ENCODE results near the gene NT5C2.

Gene NT5C2

GRCh38 chr10:103078309-103078615 lies 114.8 kb downstream of the NT5C2 start:
- TF ChIP-seq ZFX (IDR thresholded peaks at IDR 0.05; ENCODE audit: borderline replicate concordance) (no peak), CTCF (IDR thresholded peaks at IDR 0.05) (no peak)
- H3K27ac ChIP-seq: no peak overlapping the region

- TF ChIP-seq CTCF (IDR thresholded peaks at IDR 0.05): no peak
- H3K27ac ChIP-seq: no peak overlapping the region
Measured at GRCh38 chr10:103077491-103078308, 115.4 kb downstream of the NT5C2 start.

GRCh38 chr10:103077020-103077419 lies 116.1 kb downstream of the NT5C2 start:
- H3K27ac ChIP-seq: no peak overlapping the region
- TF ChIP-seq ZFX (IDR thresholded peaks at IDR 0.05; ENCODE audit: borderline replicate concordance): no peak
- no peak for TF ChIP-seq CTCF (IDR thresholded peaks at IDR 0.05)

- TF ChIP-seq CTCF (IDR thresholded peaks at IDR 0.05) (no peak), ZFX (IDR thresholded peaks at IDR 0.05; ENCODE audit: borderline replicate concordance) (no peak)
- no peak overlapping the region for H3K27ac ChIP-seq
Measured at GRCh38 chr10:103072891-103073290, 120.2 kb downstream of the NT5C2 start.

- TF ChIP-seq CTCF (IDR thresholded peaks at IDR 0.05) (no peak), ZFX (IDR thresholded peaks at IDR 0.05; ENCODE audit: borderline replicate concordance) (no peak)
Measured at GRCh38 chr10:103072276-103072675, 120.8 kb downstream of the NT5C2 start.

GRCh38 chr10:103069453-103070331 lies 123.4 kb downstream of the NT5C2 start:
- TF ChIP-seq CTCF (IDR thresholded peaks at IDR 0.05) (peak; percentile 88), ZFX (IDR thresholded peaks at IDR 0.05; ENCODE audit: borderline replicate concordance) (no peak)
- no peak overlapping the region for H3K27ac ChIP-seq

More at GRCh38 chr10:103072276-103072675, 120.8 kb downstream of the NT5C2 start:
- H3K27ac ChIP-seq: no peak overlapping the region

- TF ChIP-seq ZFX (IDR thresholded peaks at IDR 0.05; ENCODE audit: borderline replicate concordance) (no peak), CTCF (IDR thresholded peaks at IDR 0.05) (no peak)
- H3K27ac ChIP-seq: no peak overlapping the region
Measured at GRCh38 chr10:103067956-103068355, 125.1 kb downstream of the NT5C2 start.
